KG1 (cell line): ENCODE results near the gene ABCB11.
"Not testable (repeated sequence)": the region's sequence is repeated elsewhere in the genome, so short reads cannot be mapped to it uniquely, and the experiment has no call there.

Experiments
- DNase-seq: peaks from one replicate; lab custom pipeline; 2025; lab: John Stamatoyannopoulos, UW

Gene ABCB11

GRCh38 chr2:168971261-168971660, 59.9 kb downstream of the ABCB11 start:
- DNase-seq, result no peak

- no peak for DNase-seq
These were observed 60.4 kb downstream of the ABCB11 start for GRCh38 chr2:168970711-168971233.

DNA sequence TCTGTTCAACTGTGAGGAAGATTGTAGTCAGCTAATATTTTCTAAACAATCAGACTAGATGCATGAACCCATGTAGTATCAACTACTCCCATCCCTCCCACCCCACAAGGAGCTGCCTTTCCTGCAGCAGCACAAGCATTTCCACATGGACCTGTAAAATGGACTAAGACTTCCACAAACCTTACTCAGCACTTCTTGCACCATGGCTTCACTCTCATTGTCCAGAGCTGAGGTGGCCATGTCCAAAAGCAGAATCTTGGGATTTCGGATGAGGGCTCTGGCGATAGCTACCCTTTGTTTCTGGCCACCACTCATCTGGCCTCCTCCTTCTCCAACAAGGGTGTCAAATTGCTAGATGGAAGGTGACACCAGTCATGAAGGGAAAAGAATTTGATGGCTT, 61.3 kb downstream of the ABCB11 start:
- no peak for DNase-seq

- DNase-seq, result no peak
These were observed 62.8 kb downstream of the ABCB11 start for GRCh38 chr2:168968342-168968741.

- DNase-seq, result no peak
These were observed 66.8 kb downstream of the ABCB11 start for GRCh38 chr2:168964251-168964807.

- no peak for DNase-seq
These were observed 68.5 kb downstream of the ABCB11 start for GRCh38 chr2:168962636-168963035.

GRCh38 chr2:168961450-168962229, 69.5 kb downstream of the ABCB11 start:
- DNase-seq, result peak; percentile 76

DNA sequence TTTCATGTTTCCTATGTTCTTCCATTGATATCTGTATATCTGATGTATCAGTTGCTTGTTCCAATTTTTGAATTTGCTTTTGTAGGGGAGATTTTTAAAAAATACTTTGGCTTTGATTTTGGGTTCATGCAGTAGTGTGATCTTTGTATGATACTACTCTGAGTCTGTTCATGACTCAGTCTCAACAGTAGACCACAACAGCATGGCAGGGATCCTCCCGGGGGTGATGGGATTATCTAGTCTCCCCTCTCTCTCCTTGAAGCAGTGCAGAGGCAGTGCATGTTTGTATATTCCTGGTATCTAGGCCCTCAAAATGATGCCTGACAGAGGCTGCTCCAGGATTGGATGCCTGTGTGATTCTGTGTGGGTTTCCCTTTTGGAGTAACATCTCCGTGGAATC, 74.7 kb downstream of the ABCB11 start:
- no peak for DNase-seq

- no peak for DNase-seq
These were observed 75.8 kb downstream of the ABCB11 start for GRCh38 chr2:168955321-168955720.

GRCh38 chr2:168954256-168954655, 76.9 kb downstream of the ABCB11 start:
- DNase-seq, result no peak

DNA sequence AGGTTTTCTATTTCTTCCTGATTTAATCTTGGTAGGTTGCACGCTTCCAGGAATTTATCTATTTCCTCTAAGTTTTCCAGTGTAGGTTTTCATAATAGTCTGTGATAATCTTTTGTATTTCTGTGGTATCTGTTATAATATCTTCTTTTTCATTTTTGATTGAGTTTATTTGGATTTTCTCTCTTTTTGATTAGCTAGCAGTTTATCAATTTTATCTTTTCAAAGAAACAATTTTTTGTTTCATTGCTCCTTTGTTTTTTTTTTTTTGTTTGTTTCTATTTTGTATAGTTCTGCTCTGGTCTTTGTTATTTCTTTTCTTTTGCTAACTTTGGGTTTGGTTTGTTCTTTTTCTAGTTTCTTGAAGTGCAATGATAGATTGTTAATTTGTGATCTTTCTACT, 78.7 kb downstream of the ABCB11 start:
- no peak for DNase-seq

- DNase-seq, result no peak
These were observed 79.3 kb downstream of the ABCB11 start for GRCh38 chr2:168951871-168952270.

DNA sequence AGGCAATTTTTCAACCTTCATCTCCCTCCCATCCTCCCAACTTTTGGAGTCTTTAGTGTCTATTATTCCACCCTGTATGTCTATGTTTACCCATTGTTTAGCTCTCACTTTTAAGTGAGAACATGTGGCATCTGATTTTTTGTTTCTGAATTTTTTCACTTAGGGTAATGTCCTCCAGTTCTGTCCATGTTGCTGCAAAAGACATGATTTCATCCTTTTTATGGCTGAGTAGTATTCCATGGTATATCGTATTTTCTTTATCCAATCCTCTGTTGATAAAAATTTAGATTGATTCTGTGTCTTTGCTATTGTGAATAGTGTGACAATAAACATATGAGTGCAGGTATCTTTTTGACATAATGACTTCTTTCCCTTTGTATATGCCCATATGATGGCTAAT, 81.8 kb downstream of the ABCB11 start:
- no peak for DNase-seq

DNA sequence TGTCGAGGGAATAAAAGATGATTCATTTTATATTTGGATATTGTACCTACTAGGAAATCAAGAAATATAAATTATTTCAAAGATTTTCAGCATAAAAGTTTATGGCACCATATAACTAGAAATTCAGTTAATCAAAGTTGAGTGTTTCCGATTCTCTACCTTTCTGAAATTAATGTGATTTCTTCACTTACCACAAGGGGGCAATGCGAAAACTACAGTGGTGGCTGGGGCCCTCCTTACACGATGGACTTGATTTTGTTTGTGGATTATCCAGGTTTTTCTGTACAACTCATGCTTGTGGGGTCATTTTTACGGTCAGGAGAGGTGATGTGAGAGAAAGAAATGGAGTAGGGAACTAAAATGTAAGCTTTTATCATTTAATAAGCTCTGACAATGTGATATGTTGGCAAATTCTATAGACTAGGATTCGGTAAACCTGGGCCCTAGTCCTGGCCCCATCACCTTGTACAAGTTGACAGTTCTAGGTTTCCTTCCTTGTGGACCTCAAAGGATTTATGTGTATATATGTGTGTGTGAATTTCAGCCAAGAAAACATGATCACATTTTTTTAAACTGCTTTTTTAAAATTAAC, 82.4 kb downstream of the ABCB11 start:
- DNase-seq, result no peak

GRCh38 chr2:168945508-168945907, 85.6 kb downstream of the ABCB11 start:
- DNase-seq, result no peak

DNA sequence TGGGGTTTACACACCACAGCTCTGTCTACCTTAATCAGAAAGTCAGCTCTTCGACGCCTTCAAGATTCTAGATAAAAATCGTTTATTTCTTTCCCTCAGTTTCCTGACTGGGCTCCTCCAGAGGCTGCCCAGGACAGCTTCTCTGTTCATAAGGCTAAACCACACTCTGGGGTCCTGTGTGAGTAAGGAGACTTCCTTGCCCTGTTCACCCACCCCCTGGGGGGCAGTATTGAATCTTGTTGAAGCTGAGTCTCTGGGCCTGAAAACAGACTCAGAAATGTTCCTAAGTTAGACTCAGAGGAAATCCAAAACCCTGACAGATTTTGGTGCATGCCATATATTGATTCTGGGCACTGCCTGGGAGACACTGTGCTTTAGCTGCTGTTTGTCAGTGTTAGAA, 87.1 kb downstream of the ABCB11 start:
- DNase-seq, result no peak

DNA sequence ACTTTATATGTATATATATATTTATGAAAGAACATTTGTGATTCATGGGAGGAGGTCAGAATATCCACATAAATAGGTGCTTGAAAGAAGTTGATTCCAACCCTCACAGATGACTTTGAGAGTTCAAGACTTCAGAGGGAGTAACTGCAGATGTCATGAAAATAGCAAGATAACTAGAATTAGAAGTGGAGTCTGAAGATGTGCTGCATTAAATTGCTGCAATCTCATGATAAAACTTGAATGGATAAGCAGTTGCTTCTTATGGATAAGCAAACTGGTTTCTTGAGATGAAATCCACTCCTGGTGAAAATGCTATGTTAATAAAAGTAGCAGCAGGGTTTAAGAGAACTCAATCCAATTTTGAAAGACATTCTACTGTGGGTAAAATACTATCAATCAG, 89.8 kb downstream of the ABCB11 start:
- DNase-seq, result no peak

DNA sequence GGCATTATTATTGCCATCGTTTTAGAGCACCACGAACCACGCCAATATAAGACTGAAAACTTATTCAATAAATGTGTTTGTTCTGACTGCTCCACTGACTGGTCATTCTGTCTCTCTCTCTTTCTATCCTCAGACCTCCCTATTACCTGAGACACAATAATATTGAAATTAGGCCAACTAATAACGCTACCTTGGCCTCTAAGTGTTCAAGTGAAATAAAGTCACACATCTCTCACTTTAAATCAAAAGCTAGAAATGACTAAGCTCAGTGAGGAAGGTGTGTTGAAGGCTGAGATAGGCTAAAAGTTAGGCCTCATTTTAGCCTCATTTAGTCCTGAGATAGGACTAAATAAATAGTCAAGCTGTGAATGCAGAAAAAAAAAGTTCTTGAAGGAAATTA, 91.2 kb downstream of the ABCB11 start:
- DNase-seq, result no peak

DNA sequence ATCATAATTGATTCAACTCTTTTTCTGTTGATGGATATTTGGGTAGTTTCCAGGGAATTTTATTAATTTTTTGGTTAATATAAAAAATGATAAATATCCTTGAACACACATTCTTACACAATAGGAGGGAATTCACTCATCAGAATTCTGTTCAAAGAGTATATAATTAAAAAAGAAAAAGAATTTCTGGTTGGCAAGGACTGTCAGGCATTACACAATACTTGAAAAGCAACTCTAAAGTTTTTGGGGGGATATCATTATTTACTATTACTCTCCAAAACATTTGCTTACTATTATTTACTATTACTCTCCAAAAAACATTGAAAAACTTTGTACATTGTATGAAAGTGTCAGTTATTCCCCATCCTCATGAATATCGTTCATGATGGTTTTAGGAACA, 92.1 kb downstream of the ABCB11 start:
- no peak for DNase-seq

- DNase-seq, result no peak
These were observed 95.1 kb downstream of the ABCB11 start for GRCh38 chr2:168935810-168936581.

DNA sequence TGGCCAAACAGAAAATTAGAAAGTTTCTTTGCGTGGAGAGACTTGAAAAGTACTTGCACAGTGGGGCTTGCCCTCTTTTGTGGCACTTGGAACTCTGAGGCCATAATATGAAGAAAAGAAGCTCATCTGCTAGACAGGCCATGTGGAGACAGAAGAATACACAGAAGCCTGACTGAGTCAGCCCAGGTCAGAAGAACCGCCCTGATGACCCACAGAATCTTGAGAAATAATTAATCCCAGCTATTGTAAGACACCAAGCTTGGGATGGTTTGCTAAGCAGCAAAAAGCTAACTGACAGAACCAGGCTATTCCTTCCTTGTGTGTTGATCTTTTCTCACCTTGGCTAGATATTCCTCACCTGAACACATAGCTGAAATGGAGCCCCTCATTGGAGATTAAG, 96.3 kb downstream of the ABCB11 start:
- DNase-seq, result no peak

GRCh38 chr2:168932174-168932573, 99.0 kb downstream of the ABCB11 start:
- DNase-seq, result not testable (repeated sequence)

GRCh38 chr2:168930242-168930641, 100.9 kb downstream of the ABCB11 start:
- DNase-seq, result no peak
